HEK293 (cell line): ENCODE results near the gene COQ4.

ENCODE experiments used
- ELK4 ChIP-seq: IDR thresholded peaks from 2 replicates; pipeline ENCODE4 v1.6.1; 2011; ENCODE audit warnings: mild to moderate bottlenecking, low read depth, low read length, borderline replicate concordance
- GLI2 ChIP-seq: fragments of 450-650 bp; formaldehyde crosslinking; IDR thresholded peaks from 2 replicates; pipeline ENCODE4; 2017; ENCODE audit warnings: missing biosample characterization, missing genetic modification characterization, low read depth, borderline replicate concordance
- KLF1 ChIP-seq: fragments of 450-650 bp; formaldehyde crosslinking; IDR thresholded peaks from 2 replicates; pipeline ENCODE4 v1.5.1; 2016; ENCODE audit warnings: missing biosample characterization, missing genetic modification characterization
- KLF10 ChIP-seq: fragments of 450-650 bp; IDR thresholded peaks from 2 replicates; pipeline ENCODE4 v1.5.1; 2018; ENCODE audit warnings: missing biosample characterization, mild to moderate bottlenecking, missing genetic modification characterization
- KLF8 ChIP-seq: fragments of 450-650 bp; formaldehyde crosslinking; IDR thresholded peaks from 2 replicates; pipeline ENCODE4 v1.5.1; 2016; ENCODE audit warnings: missing biosample characterization, missing genetic modification characterization
- MYNN ChIP-seq: fragments of 450-650 bp; formaldehyde crosslinking; IDR thresholded peaks from 2 replicates; pipeline ENCODE4 v1.5.1; 2016; ENCODE audit warnings: missing biosample characterization, missing genetic modification characterization, borderline replicate concordance
- PATZ1 ChIP-seq: fragments of 450-650 bp; formaldehyde crosslinking; IDR thresholded peaks from 2 replicates; pipeline ENCODE4 v1.5.1; 2016; ENCODE audit warnings: missing biosample characterization, missing genetic modification characterization
- SP3 ChIP-seq: fragments of 450-650 bp; formaldehyde crosslinking; IDR thresholded peaks from 2 replicates; pipeline ENCODE4 v1.5.1; 2016; ENCODE audit warnings: missing biosample characterization, missing genetic modification characterization
- ZBTB21 ChIP-seq: fragments of 450-650 bp; formaldehyde crosslinking; IDR thresholded peaks from 2 replicates; pipeline ENCODE4 v1.5.1; 2017; ENCODE audit warnings: missing biosample characterization, missing genetic modification characterization
- ZBTB26 ChIP-seq: fragments of 450-650 bp; formaldehyde crosslinking; optimal IDR thresholded peaks from 2 replicates; pipeline ENCODE3; 2016; ENCODE audit warnings: missing biosample characterization, mild to moderate bottlenecking, missing genetic modification characterization
- ZIC2 ChIP-seq: fragments of 450-650 bp; formaldehyde crosslinking; IDR thresholded peaks from 2 replicates; pipeline ENCODE4 v1.5.1; 2016; ENCODE audit warnings: missing biosample characterization, missing genetic modification characterization
- ZNF10 ChIP-seq: fragments of 450-650 bp; formaldehyde crosslinking; IDR thresholded peaks from 2 replicates; pipeline ENCODE4 v1.5.1; 2017; ENCODE audit warnings: missing biosample characterization, missing genetic modification characterization
- ZNF112 ChIP-seq: fragments of 450-650 bp; formaldehyde crosslinking; IDR thresholded peaks from 2 replicates; pipeline ENCODE4 v1.5.0; 2017; ENCODE audit warnings: missing biosample characterization, missing genetic modification characterization
- ZNF133 ChIP-seq: fragments of 450-650 bp; formaldehyde crosslinking; IDR thresholded peaks from 2 replicates; pipeline ENCODE4 v1.5.1; 2016; ENCODE audit warnings: missing biosample characterization, missing genetic modification characterization
- ZNF16 ChIP-seq: fragments of 450-650 bp; formaldehyde crosslinking; IDR thresholded peaks from 2 replicates; pipeline ENCODE4 v1.5.1; 2016; ENCODE audit warnings: low read depth, missing biosample characterization, missing genetic modification characterization
- ZNF175 ChIP-seq: fragments of 450-650 bp; formaldehyde crosslinking; IDR thresholded peaks from 2 replicates; pipeline ENCODE4 v1.5.1; 2016; ENCODE audit warnings: missing biosample characterization, missing genetic modification characterization
- ZNF184 ChIP-seq: fragments of 450-650 bp; IDR thresholded peaks from 2 replicates; pipeline ENCODE4 v1.5.1; 2018; ENCODE audit warnings: missing biosample characterization, mild to moderate bottlenecking, missing genetic modification characterization
- ZNF248 ChIP-seq: fragments of 450-650 bp; formaldehyde crosslinking; IDR thresholded peaks from 2 replicates; pipeline ENCODE4 v1.5.1; 2017; ENCODE audit warnings: missing biosample characterization, missing genetic modification characterization
- ZNF292 ChIP-seq: fragments of 450-650 bp; formaldehyde crosslinking; IDR thresholded peaks from 2 replicates; pipeline ENCODE4 v1.5.1; 2016; ENCODE audit warnings: low read depth, missing biosample characterization, missing genetic modification characterization, borderline replicate concordance
- ZNF518A ChIP-seq: fragments of 450-650 bp; formaldehyde crosslinking; conservative IDR thresholded peaks from 2 replicates; pipeline ENCODE4 v1.5.1; 2016; ENCODE audit warnings: low read depth, missing biosample characterization, missing genetic modification characterization
- ZNF521 ChIP-seq: fragments of 450-650 bp; formaldehyde crosslinking; IDR thresholded peaks from 2 replicates; pipeline ENCODE4 v1.5.1; 2017; ENCODE audit warnings: missing biosample characterization, mild to moderate bottlenecking, missing genetic modification characterization
- ZNF548 ChIP-seq: fragments of 450-650 bp; formaldehyde crosslinking; IDR thresholded peaks from 2 replicates; pipeline ENCODE4 v1.5.1; 2016; ENCODE audit warnings: missing biosample characterization, missing genetic modification characterization
- ZNF561 ChIP-seq: fragments of 450-650 bp; IDR thresholded peaks from 2 replicates; pipeline ENCODE4 v1.5.1; 2018; ENCODE audit warnings: missing biosample characterization, missing genetic modification characterization, borderline replicate concordance
- ZNF777 ChIP-seq: fragments of 450-650 bp; formaldehyde crosslinking; IDR thresholded peaks from 2 replicates; pipeline ENCODE4 v1.5.1; 2017; ENCODE audit warnings: missing biosample characterization, missing genetic modification characterization, borderline replicate concordance
- ZNF785 ChIP-seq: fragments of 450-650 bp; formaldehyde crosslinking; IDR thresholded peaks from 2 replicates; pipeline ENCODE4 v1.5.1; 2016; ENCODE audit warnings: missing biosample characterization, missing genetic modification characterization
- ZNF830 ChIP-seq: fragments of 450-650 bp; IDR thresholded peaks from 2 replicates; pipeline ENCODE4 v1.5.0; 2018; ENCODE audit warnings: missing biosample characterization, missing genetic modification characterization, low read depth, mild to moderate bottlenecking, moderate library complexity
- ZSCAN30 ChIP-seq: fragments of 450-650 bp; IDR thresholded peaks from 2 replicates; pipeline ENCODE4 v1.5.1; 2018; ENCODE audit warnings: missing biosample characterization, mild to moderate bottlenecking, missing genetic modification characterization, moderate library complexity
- TF ChIP-seq, protein P1 (sequence below): fragments of 450-650 bp; formaldehyde crosslinking; IDR thresholded peaks from 2 replicates; pipeline ENCODE4 v1.5.1; 2017; ENCODE audit warnings: missing biosample characterization, missing genetic modification characterization

COQ4 gene

DNA sequence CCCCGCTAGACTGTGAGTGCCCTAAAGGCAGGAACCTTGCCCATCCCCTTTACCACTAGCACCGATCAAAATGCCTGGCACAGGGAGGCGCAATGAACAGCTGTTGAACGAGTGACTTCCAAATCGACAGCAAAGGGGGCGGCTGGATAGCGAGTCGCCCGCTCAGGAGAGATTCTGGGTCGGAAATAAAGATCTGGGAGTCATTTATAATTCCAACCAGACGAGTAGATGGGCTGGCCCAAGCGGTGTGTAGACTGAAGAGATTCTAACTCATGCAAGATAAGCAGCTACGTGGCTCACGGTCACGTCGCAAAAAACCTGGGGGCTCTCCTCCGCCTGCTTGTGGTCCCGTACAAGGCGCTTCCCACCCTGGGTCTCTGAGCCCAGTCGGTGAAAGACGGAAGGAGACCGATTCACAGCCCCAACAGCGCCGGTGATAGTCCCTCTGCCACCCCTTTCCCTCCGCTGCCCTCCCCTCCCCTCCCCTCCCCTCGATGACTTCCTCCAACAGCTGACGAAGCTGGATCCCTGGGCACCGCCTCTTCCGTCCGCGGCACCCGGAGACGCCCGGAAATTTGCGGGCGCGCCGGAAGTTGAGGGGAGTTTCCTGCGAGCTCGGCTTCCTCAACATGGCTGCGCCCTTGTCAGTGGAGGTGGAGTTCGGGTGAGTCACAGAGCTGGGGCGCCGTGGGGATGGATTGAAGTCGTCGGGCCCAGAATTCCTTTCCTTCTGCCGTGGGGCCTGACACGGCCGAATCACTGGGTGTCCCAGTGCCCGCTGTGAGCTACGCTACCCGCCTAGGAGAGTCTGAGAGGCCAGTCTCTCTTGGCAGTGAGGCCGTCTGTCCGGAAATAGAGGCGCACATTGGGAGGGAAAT is 48.4 kb downstream of the COQ4 start, which contains the start of gene URM1 (continued):
- TF ChIP-seq, protein P1, sequence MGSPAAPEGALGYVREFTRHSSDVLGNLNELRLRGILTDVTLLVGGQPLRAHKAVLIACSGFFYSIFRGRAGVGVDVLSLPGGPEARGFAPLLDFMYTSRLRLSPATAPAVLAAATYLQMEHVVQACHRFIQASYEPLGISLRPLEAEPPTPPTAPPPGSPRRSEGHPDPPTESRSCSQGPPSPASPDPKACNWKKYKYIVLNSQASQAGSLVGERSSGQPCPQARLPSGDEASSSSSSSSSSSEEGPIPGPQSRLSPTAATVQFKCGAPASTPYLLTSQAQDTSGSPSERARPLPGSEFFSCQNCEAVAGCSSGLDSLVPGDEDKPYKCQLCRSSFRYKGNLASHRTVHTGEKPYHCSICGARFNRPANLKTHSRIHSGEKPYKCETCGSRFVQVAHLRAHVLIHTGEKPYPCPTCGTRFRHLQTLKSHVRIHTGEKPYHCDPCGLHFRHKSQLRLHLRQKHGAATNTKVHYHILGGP (tag by site-specific recombination): no peak
- TF ChIP-seq ZNF521: no peak
- no peak for TF ChIP-seq ZNF830 (tag by site-specific recombination)
- peak; percentile 64; the same call in 1 of the 2 replicates for TF ChIP-seq KLF1 (tag by site-specific recombination)
- TF ChIP-seq ZNF184 (tag by site-specific recombination): no peak
- peak; percentile 53 for TF ChIP-seq ZBTB26 (tag by site-specific recombination)
- no peak for TF ChIP-seq ZNF248 (tag by site-specific recombination)
- no peak for TF ChIP-seq ZNF292
- TF ChIP-seq ZNF112 (tag by site-specific recombination): no peak
- TF ChIP-seq ELK4: no peak
- no peak for TF ChIP-seq MYNN (tag by site-specific recombination)
- no peak for TF ChIP-seq GLI2 (tag by site-specific recombination)
- no peak for TF ChIP-seq ZBTB21 (tag by site-specific recombination)
- peak; percentile 66; the same call in 1 of the 2 replicates for TF ChIP-seq PATZ1 (tag by site-specific recombination)
- no peak for TF ChIP-seq ZNF175
- TF ChIP-seq ZNF518A: peak; percentile 48; the same call in 1 of the 2 replicates
- no peak for TF ChIP-seq ZNF785 (tag by site-specific recombination)
- no peak for TF ChIP-seq ZNF548 (tag by site-specific recombination)
- no peak for TF ChIP-seq ZNF10 (tag by site-specific recombination)
- no peak for TF ChIP-seq ZSCAN30 (tag by site-specific recombination)
- no peak for TF ChIP-seq ZNF16 (tag by site-specific recombination)
- TF ChIP-seq SP3: peak; percentile 77
- no peak for TF ChIP-seq ZIC2
- no peak for TF ChIP-seq ZNF133 (tag by site-specific recombination)
- no peak for TF ChIP-seq KLF10 (tag by site-specific recombination)
- no peak for TF ChIP-seq ZNF777 (tag by site-specific recombination)
- TF ChIP-seq KLF8 (tag by site-specific recombination): peak; percentile 70
- no peak for TF ChIP-seq ZNF561 (tag by site-specific recombination)
